ENCODE measurements around the gene HPD.
A peak's percentile ranks its signal among the peaks of the same experiment; 100 is the strongest.
"Not testable (repeated sequence)": the region's sequence is repeated elsewhere in the genome, so short reads cannot be mapped to it uniquely, and the experiment has no call there.

HPD gene

DNA sequence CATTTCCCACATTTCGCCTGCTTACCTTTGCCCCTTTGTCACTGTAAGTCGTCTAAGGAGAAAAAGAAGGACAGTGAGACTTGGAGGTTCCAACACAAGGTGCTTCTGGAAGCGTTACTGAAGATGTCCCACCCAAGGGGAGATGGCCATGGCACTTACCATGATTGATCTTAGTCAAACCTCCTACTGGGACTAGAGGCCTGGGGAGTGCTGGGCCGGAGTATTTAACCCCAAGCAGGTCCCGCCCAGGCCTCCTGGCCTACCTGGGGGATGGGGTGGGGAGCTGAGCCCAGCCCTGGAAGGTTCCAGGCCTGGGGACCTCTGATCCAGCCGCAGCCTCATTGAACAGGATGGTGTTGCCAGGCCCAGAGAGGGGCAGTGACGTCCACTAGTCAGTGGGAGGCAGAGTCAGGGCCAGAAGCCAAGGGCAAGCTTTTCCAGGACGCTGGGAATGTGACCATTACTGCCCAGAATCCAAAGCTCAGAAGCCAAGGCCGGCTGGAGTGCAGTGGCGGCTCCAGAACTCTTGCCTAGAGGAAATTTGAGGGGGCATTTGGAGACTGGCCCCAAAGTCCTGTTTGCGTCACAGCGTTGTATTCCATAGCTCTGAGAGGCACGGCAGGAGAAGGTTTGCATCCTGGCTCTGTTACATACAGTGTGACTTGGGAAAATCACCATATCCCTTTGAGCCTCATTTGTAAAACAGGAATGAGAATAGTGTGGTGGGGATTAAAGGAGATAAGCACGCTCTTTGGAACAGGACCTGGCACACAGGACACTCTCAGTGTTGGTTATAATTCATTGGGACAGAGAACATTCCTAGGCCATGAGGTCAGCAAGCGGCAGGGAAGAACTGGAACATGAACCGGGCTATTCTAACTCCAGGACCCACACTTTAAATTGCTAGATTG is at the start of gene HPD:
Gene HPD, minus strand, starts transcription at position 198 of the 911 bp plus-strand sequence. Its CDS starts 36 bp downstream, at position 162.
- no peak for DNase-seq

GRCh38 chr12:121905746-121906145 is 47.1 kb upstream of the HPD start:
- no peak for DNase-seq

DNA sequence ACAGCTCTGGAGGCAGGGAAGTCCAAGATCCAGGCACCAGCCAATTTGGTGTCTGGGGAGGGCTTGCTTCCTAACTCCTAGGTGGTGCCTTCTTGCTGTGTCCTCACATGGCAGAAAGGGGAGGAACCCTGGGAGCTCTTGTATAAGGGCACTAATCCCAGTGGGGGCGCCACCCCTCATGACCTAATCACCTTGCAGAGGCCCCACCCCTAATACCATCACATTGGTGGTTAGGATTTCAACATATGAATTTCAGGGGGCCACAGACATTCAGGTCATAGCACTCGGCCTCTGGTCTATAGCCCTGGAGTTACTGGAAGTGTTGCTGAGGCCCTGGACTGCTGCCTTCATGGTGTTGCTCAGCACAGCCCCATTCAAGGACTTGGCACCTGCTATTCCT is 44.5 kb upstream of the HPD start:
- DNase-seq, result no peak

DNA sequence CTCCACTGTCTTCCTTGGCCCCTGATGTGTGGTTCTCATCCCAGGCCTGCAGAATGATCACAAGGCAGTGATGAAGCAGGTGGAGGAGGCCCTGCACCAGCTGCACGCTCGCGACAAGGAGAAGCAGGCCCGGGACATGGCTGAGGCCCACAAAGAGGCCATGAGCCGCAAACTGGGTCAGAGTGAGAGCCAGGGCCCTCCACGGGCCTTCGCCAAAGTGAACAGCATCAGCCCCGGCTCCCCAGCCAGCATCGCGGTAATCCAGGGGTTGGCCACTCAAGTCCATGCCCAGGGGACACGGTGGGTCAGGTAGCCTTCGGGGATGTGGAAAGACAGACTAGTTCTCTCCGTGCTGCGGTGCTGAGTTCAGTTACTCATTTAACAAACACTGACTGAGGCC is 40.9 kb upstream of the HPD start:
- peak; percentile 47 for DNase-seq

GRCh38 chr12:121898287-121898686 is 39.6 kb upstream of the HPD start:
- no peak for DNase-seq

DNA sequence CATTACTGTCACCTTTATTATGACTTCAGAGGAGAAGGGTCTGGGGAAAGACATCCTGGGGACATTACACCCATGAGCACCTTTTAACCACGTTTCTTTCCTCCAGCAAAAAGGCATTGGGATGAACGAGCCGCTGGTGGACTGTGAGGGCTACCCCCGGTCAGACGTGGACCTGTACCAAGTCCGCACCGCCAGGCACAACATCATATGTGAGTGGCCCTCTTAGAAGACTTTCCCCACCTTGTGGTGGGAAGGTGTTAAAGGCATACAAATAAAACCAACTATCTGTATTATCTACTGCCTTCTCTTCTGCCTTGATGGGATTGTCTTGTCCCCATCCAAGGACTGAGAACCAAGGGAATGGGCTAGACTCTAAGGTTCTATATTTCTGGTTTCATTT is 36.0 kb upstream of the HPD start:
- no peak for DNase-seq

GRCh38 chr12:121893961-121894460 is 35.4 kb upstream of the HPD start:
- DNase-seq, result peak; percentile 35

DNA sequence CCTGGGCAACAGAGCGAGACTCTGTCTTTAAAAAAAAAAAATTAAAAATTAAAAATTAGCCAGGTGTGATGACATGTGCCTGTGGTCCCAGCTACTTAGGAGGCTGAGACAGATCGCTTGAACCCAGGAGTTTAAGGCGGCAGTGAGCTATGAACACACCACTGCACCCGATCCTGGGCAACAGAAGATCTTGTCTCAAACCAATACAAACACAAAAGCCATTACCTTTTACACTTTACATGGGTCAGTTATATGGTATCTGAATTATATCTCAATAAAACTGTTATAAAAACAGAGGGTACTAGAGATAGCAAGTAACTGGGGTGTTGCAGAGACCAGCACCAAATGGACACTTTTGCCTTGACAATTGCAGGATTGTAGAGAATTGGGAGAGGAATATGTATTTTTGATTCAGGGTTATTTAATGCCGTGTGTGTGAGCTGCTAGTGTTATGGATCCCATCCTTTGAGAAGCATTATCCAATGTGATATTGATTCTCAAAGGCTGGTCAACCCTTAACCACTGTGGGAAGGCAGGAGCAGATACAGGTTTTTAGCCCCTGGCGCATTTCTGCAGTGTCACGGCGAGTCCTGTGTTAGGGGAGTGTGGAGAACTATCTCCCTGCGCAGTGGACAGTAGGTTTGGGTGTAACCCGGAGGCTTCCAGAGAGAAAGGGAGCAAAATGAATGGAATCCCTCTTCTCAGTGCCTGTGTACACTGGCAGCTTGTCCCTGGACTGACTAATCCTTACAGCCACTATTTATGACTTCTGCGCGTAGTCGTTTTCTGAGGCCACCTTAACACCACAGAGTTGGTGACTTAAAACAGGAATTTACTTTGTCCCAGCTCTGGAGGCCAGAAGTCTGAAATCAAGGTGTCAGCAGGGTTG is 34.3 kb upstream of the HPD start:
- no peak for DNase-seq

- DNase-seq, result not testable (repeated sequence)
Measured at GRCh38 chr12:121889661-121890060, 31.0 kb upstream of the HPD start.

DNA sequence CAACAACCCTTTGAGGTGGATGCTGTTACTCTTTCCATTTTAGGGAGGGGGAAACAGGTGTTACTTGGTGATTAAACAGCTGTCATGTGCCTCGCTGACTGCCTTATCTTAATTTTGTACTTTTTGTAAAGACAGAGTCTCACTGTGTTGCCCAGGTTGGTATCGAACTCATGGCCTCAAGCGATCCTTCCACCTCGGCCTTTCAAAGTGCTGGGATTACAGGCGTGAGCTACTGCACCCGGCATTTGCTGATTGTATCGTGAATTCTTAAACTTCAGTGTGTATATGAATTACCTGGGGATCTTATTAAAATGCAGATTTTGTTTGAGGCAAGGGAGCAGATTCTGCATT is 30.6 kb upstream of the HPD start:
- DNase-seq, result no peak

DNA sequence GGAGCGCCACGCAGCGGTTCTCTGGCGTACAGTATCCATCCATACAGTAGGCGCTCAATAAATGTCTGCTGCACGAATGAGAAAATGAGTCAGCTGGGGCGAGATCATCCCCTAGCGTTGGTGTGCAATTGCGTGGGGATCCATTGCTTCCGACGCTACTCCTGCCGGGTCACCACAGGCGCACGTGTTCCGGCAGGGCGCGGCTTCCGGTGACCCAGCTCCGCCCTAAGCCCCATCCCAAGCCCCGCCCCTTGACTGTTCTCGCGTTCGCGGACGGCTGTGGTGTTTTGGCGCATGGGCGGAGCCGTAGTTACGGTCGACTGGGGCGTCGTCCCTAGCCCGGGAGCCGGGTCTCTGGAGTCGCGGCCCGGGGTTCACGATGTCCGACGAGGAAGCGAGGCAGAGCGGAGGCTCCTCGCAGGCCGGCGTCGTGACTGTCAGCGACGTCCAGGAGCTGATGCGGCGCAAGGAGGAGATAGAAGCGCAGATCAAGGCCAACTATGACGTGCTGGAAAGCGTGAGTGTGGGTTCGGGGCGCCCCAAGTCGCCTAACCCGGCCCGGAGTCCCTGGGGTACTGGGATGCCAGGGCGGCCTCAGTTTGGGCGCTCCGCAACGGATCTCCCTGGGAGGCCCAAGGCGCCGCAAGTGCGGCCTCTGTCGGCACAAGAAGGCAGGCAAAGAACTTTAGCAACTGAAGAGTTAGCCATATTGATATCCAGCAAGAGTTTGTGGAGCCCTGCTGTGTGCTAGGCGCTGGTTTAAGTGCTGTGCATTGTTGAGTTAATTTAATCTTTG is 30.0 kb upstream of the HPD start, which contains the start of gene PSMD9:
Gene PSMD9, plus strand, starts transcription at position 313 of the 796 bp plus-strand sequence. Its CDS starts 67 bp downstream, at position 380.
- DNase-seq, result peak; percentile 91

- DNase-seq, result no peak
Measured at GRCh38 chr12:121888083-121888477, 29.4 kb upstream of the HPD start.

GRCh38 chr12:121885129-121885528 is 26.5 kb upstream of the HPD start:
- not testable (repeated sequence) for DNase-seq

GRCh38 chr12:121883315-121883660 is 24.6 kb upstream of the HPD start:
- DNase-seq, result no peak

GRCh38 chr12:121876080-121876447 is 17.4 kb upstream of the HPD start:
- not testable (repeated sequence) for DNase-seq

- no peak for DNase-seq
Measured at GRCh38 chr12:121875582-121875981, 16.9 kb upstream of the HPD start.

DNA sequence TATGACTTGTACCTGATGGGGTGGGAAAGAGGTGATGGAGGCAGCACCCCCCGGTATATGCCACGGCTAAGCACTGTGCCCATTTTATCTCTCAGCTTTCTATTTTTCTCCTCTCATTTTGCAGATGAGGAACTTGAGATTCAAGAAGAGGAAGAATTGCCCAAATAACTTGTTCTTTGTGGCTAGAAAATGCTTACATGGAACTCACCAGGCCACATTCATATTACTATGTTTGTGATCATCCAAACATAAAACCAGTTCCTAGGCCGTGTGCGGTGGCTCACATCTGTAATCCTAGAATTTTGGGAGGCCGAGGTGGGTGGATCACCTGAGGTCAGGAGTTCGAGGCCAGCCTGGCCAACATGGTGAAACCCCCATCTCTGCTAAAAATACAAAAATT is 15.4 kb upstream of the HPD start:
- DNase-seq, result no peak

DNA sequence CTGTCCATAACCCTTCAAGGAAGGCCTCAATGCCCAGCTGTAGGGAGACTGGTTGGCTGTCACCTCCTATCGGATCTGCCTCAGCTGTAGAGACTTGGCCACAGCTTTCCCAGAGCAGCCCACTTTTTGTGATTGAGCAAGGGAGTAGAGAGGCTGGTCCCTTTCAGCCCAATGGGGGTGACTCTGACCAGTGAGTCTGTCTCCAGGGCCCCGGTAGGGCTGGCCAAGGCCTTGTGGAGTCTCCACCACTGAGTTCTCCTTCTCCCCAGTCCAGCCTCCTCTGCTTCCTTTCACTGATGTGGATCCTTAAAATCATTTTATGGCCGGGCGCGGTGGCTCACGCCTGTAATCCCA is 14.5 kb upstream of the HPD start:
- no peak for DNase-seq

GRCh38 chr12:121872546-121873215 is 14.0 kb upstream of the HPD start:
- DNase-seq, result no peak

GRCh38 chr12:121871467-121871866 is 12.8 kb upstream of the HPD start:
- no peak for DNase-seq

DNA sequence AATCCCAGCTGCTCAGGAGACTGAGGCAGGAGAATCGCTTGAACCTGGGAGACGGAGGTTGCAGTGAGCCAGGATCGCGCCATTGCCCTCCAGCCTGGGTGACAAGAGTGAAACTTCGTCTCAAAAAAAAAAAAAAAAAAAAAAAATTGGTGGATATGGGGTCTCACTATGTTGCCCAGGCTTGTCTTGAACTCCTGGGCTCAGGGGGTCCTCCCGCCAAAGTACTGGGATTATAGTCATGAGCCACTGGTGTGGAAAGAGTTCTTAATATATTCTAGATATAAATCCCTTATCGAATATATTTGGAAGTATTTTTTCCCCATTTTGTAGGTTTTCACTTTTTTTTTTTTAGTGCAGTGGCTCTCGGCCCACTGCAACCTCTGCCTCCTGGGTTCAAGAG is 10.6 kb upstream of the HPD start:
- DNase-seq, result not testable (repeated sequence)

DNA sequence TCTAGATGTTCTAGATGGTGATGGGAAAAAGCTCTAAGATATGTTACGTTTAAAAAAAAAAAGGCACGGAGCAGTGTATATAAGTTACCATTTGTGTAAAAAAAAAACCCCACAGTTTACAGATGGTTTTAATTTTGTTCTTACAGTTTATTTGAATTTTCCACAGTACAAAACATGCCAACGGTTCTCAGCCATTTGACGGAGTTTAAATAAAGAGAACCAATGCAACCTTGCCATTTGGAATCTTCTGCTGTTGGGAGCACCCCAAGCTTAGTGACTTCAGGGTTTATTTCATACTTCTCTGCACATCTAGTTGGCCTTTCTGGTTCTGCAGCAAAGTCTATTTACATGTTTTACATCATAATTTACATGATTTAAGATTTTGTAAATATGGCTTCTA is 7.7 kb upstream of the HPD start:
- no peak for DNase-seq
